ENCODE results near the gene IFT27. TPM values are rescaled to one million over a fixed set of nuclear protein-coding genes. Genes with fewer than 3 reads are reported as not detected.

Gene IFT27
- total and polyA plus RNA-seq, 2 donors (not counting 1 experiment from before 2014, with no cell fraction given), result 14.1 to 19.0 TPM

DNA sequence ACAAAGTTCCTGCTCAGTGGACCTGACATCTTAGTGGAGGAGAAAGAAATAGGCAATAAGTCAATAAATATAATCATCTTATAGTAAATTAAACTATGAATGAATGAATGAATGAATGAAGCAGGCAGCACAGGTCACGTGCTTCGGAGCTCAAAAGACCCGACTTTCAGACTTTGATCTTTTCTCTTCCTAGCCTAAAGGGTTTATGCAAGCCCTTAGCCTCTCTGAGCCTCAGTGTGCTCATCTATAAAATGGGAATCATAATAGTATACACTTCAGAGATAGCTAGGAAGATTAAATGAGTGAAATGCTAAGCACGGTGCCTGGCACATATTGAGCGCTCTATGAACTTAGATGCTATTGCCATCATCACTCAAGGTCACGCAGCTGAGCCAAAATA is 33.4 kb upstream of the IFT27 start:
- Histone ChIP-seq H3K27ac (ENCODE audit: insufficient read depth, low read length) (no peak overlapping the region), H3K4me1 (ENCODE audit: control insufficient read depth, extremely low read depth, insufficient read depth, low read length) (no peaks in the 10 kb centered on the region), H3K4me2 (ENCODE audit: extremely low read depth, insufficient read depth, low read length) (no peak overlapping the region), H3K4me3 (replicated peaks in 1 of 4; ENCODE audit: control extremely low read depth in 1 of 4, insufficient read depth in 1 of 4, low read depth in 3 of 4, low read length in 4 of 4) (no peak overlapping the region), H3K27me3 (ENCODE audit: control insufficient read depth, insufficient read depth, low read length) (peaks cover 28% of the 10 kb centered on the region), H4K20me1 (ENCODE audit: control insufficient read depth, extremely low read depth, insufficient read depth, low read length) (no peaks in the 10 kb centered on the region), H3K79me2 (ENCODE audit: control insufficient read depth, insufficient read depth, low read length) (no peaks in the 10 kb centered on the region), H3K9ac (ENCODE audit: insufficient read depth, low read length) (no peak overlapping the region), H2AFZ (ENCODE audit: low read length) (no peak overlapping the region), H3K9me3 (ENCODE audit: control insufficient read depth, insufficient read depth, low read depth, low read length) (no peaks in the 10 kb centered on the region), H3K36me3 (ENCODE audit: control insufficient read depth, insufficient read depth, low read length) (no peaks in the 10 kb centered on the region)
- TF ChIP-seq, protein P1, sequence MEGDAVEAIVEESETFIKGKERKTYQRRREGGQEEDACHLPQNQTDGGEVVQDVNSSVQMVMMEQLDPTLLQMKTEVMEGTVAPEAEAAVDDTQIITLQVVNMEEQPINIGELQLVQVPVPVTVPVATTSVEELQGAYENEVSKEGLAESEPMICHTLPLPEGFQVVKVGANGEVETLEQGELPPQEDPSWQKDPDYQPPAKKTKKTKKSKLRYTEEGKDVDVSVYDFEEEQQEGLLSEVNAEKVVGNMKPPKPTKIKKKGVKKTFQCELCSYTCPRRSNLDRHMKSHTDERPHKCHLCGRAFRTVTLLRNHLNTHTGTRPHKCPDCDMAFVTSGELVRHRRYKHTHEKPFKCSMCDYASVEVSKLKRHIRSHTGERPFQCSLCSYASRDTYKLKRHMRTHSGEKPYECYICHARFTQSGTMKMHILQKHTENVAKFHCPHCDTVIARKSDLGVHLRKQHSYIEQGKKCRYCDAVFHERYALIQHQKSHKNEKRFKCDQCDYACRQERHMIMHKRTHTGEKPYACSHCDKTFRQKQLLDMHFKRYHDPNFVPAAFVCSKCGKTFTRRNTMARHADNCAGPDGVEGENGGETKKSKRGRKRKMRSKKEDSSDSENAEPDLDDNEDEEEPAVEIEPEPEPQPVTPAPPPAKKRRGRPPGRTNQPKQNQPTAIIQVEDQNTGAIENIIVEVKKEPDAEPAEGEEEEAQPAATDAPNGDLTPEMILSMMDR (conservative IDR thresholded peaks at IDR 0.05 in 1 of 2, IDR thresholded peaks at IDR 0.05 in 1 of 2; ENCODE audit: low read depth in 1 of 2, low read length in 2 of 2), result no peak
- TF ChIP-seq EZH2 (IDR thresholded peaks at IDR 0.05; ENCODE audit: low read length, missing control alignments), result no peak
- no peak for DNase-seq (ENCODE audit: low read depth in 2 of 2)

DNA sequence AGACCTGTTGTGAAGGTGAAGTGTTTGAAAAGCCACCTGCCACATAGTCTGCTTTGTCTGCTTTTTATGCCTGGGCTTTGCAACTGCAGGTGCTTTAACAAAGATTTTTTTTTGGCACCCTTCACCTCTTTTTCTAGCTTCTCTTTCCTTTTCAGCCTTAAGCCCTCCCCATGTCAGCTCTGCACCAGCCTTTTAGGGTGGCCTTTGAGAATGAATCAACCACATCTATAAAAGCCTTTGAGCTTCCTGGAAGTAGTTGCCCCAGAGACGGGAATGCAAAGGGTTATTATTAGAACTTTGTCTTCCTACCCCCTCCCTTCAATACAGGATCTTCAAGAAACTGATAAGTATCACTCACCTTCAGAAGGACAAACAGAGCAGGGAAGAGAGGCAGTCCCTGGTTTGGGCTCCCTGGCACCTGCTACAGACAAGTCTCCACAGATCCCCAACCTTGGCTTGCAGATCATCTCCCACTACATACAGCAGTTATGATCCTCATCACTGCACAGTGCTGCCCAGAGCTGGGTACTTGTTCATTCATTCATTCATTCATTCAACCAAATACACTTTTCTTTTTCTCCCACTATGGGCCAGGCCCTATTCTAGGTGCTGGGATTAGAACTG is 32.9 kb upstream of the IFT27 start:
- no peak overlapping the region for H3K4me2 ChIP-seq (ENCODE audit: extremely low read depth, insufficient read depth, low read length)
- peaks cover 28% of the 10 kb centered on the region for H3K27me3 ChIP-seq (ENCODE audit: control insufficient read depth, insufficient read depth, low read length)
- H3K4me3 ChIP-seq (replicated peaks in 1 of 4; ENCODE audit: control extremely low read depth in 1 of 4, insufficient read depth in 1 of 4, low read depth in 3 of 4, low read length in 4 of 4), result no peak overlapping the region
- H3K79me2 ChIP-seq (ENCODE audit: control insufficient read depth, insufficient read depth, low read length), result no peaks in the 10 kb centered on the region
- no peaks in the 10 kb centered on the region for H3K9me3 ChIP-seq (ENCODE audit: control insufficient read depth, insufficient read depth, low read depth, low read length)
- H3K4me1 ChIP-seq (ENCODE audit: control insufficient read depth, extremely low read depth, insufficient read depth, low read length), result no peaks in the 10 kb centered on the region
- no peaks in the 10 kb centered on the region for H4K20me1 ChIP-seq (ENCODE audit: control insufficient read depth, extremely low read depth, insufficient read depth, low read length)
- DNase-seq (ENCODE audit: low read depth in 2 of 2), result no peak
- H2AFZ ChIP-seq (ENCODE audit: low read length), result no peak overlapping the region
- no peak for TF ChIP-seq EZH2 (IDR thresholded peaks at IDR 0.05; ENCODE audit: low read length, missing control alignments)
- TF ChIP-seq, protein P1 (conservative IDR thresholded peaks at IDR 0.05 in 1 of 2, IDR thresholded peaks at IDR 0.05 in 1 of 2; ENCODE audit: low read depth in 1 of 2, low read length in 2 of 2), result no peak
- H3K36me3 ChIP-seq (ENCODE audit: control insufficient read depth, insufficient read depth, low read length), result no peaks in the 10 kb centered on the region
- no peak overlapping the region for H3K9ac ChIP-seq (ENCODE audit: insufficient read depth, low read length)
- H3K27ac ChIP-seq (ENCODE audit: insufficient read depth, low read length), result no peak overlapping the region

DNA sequence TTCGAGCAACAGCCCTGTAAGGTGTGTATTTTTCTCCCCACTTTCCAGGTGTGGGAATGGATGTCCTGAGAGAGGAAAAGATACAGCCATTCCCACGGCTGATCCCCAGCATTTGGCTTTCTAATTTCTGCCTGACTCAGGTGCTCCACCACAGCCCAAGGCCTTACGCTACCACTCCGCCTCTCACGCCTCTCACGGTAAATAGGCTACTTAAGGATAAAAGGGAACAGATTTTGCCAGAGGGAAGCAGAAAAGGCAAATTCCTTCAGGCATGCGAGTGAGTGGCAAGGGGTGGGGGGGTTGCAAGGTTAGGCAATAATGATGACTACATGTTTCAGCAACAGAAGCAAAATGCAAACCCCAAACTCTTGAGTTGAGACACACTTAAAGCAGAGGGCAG is 31.7 kb upstream of the IFT27 start:
- no peak for DNase-seq (ENCODE audit: low read depth in 2 of 2)
- H4K20me1 ChIP-seq (ENCODE audit: control insufficient read depth, extremely low read depth, insufficient read depth, low read length), result no peaks in the 10 kb centered on the region
- no peaks in the 10 kb centered on the region for H3K4me1 ChIP-seq (ENCODE audit: control insufficient read depth, extremely low read depth, insufficient read depth, low read length)
- H3K79me2 ChIP-seq (ENCODE audit: control insufficient read depth, insufficient read depth, low read length), result no peaks in the 10 kb centered on the region
- H3K27ac ChIP-seq (ENCODE audit: insufficient read depth, low read length), result no peak overlapping the region
- H3K9me3 ChIP-seq (ENCODE audit: control insufficient read depth, insufficient read depth, low read depth, low read length), result no peaks in the 10 kb centered on the region
- H3K27me3 ChIP-seq (ENCODE audit: control insufficient read depth, insufficient read depth, low read length), result peaks cover 28% of the 10 kb centered on the region
- no peak overlapping the region for H3K4me3 ChIP-seq (replicated peaks in 1 of 4; ENCODE audit: control extremely low read depth in 1 of 4, insufficient read depth in 1 of 4, low read depth in 3 of 4, low read length in 4 of 4)
- H3K4me2 ChIP-seq (ENCODE audit: extremely low read depth, insufficient read depth, low read length), result no peak overlapping the region
- H3K36me3 ChIP-seq (ENCODE audit: control insufficient read depth, insufficient read depth, low read length), result no peaks in the 10 kb centered on the region
- H2AFZ ChIP-seq (ENCODE audit: low read length), result no peak overlapping the region
- TF ChIP-seq, protein P1 (conservative IDR thresholded peaks at IDR 0.05 in 1 of 2, IDR thresholded peaks at IDR 0.05 in 1 of 2; ENCODE audit: low read depth in 1 of 2, low read length in 2 of 2), result no peak
- TF ChIP-seq EZH2 (IDR thresholded peaks at IDR 0.05; ENCODE audit: low read length, missing control alignments), result no peak
- H3K9ac ChIP-seq (ENCODE audit: insufficient read depth, low read length), result no peak overlapping the region
